Kidney (tissue), 14 donors: ENCODE data around the gene ZDHHC7. TPM values are rescaled to one million over a fixed set of nuclear protein-coding genes. Genes with fewer than 3 reads are reported as not detected.

Source experiments
- DNase-seq, 5 donors: peaks; one replicate each; pipeline ENCODE4 v3.0.0-alpha.2; 2013 to 2020
- FAIRE-seq: peaks from 2 replicates; lab custom pipeline; 2012; peaks lifted over from hg19 to GRCh38; lab: Jason Lieb, UNC
- H3K27ac ChIP-seq, 2 donors: one replicate each; pipeline ENCODE4 v1.7.0; 2013; ENCODE audit warnings: low read depth in 2 of 2, low read length in 2 of 2, inconsistent platforms in 1 of 2
- H3K27me3 ChIP-seq: one replicate; pipeline ENCODE4 v1.7.1; 2013; ENCODE audit warnings: low read length, inconsistent platforms; ENCODE audit not compliant: control insufficient read depth, insufficient read depth
- H3K36me3 ChIP-seq, 3 donors: one replicate each; pipeline versions ENCODE4 v1.7.0 to v1.7.1; 2013; ENCODE audit warnings: low read length in 3 of 3, control low read depth in 1 of 3, inconsistent platforms in 1 of 3; ENCODE audit not compliant: insufficient read depth in 3 of 3, control insufficient read depth in 2 of 3
- H3K4me1 ChIP-seq, 3 donors: one replicate each; pipeline versions ENCODE4 v1.7.0 to v1.7.1; 2013; ENCODE audit warnings: low read length in 3 of 3, inconsistent platforms in 1 of 3, low read depth in 1 of 3; ENCODE audit not compliant: control insufficient read depth in 2 of 3, insufficient read depth in 2 of 3
- H3K4me3 ChIP-seq, 3 donors: one replicate each; pipeline versions ENCODE4 v1.7.0 to v1.8.1; 2013; ENCODE audit warnings: low read length in 3 of 3, control low read depth in 1 of 3, inconsistent platforms in 1 of 3
- H3K9ac ChIP-seq, 3 donors: one replicate each; pipeline versions ENCODE4 v1.7.0 to v1.7.1; 2013; ENCODE audit warnings: low read length in 3 of 3, control low read depth in 1 of 3, inconsistent platforms in 1 of 3
- H3K9me3 ChIP-seq, 3 donors: one replicate each; pipeline versions ENCODE4 v1.7.0 to v1.7.1; 2013; ENCODE audit warnings: low read length in 3 of 3, control low read depth in 1 of 3, inconsistent platforms in 1 of 3; ENCODE audit not compliant: control insufficient read depth in 2 of 3, insufficient read depth in 1 of 3
- CTCF ChIP-seq: IDR thresholded peaks from 3 replicates; pipeline ENCODE4 v1.5.1; 2012; ENCODE audit warnings: mild to moderate bottlenecking, moderate library complexity, borderline replicate concordance; ENCODE audit not compliant: insufficient read depth; ENCODE audit errors: extremely low read depth
- intact Hi-C: fragments of 100-400 bp; cut with DNase I; formaldehyde crosslinking; loops from one replicate; pipeline ENCODE4 v1.11.1; 2022
- polyA plus RNA-seq: library from polyadenylated mRNA; stranded (reverse); fragments of 350-450 nt; fragmentation: Illumina TruSeq; extraction: RNeasy Lipid Tissue Mini Kit (QIAGEN cat#74804); gene quantifications from one replicate; pipeline ENCODE4 v1.2.3, GENCODE V29; 2014; ENCODE audit warnings: low read depth, low replicate concordance; ENCODE audit not compliant: insufficient read depth
- total RNA-seq: library from RNA; stranded (reverse); fragmentation: NEBNext Ultra II Directional; extraction: Animal tissue kit (Norgen Biotek cat#: 25700); gene quantifications from one replicate; pipeline ENCODE4 v1.2.1, GENCODE V29; 2021
- donor health status: control.
- donor health status: control.
- donor health status: control.
- donor health status: control.
- donor health status: control.
- donor health status: DM: yes; HTN: yes; CAD: no.
- donor health status: Normal renal cell carcinoma (clear cell type).

ZDHHC7 gene
- total and polyA plus RNA-seq, 2 donors from 2014 or later = 23.4 to 54.4 TPM

- DNase-seq (peak in 1 of 5 donors; percentile 21), FAIRE-seq (no peak)
These were observed 16.8 kb upstream of the ZDHHC7 start for GRCh38 chr16:85027958-85028684.

GRCh38 chr16:85027349-85027957, 16.1 kb upstream of the ZDHHC7 start, which contains the start of gene KIAA0513:
Gene KIAA0513 (plus strand): TSS chr16:85027795. CDS start chr16:85067072, 39,277 bp downstream.
- Histone ChIP-seq H3K9me3 (no peaks in the 10 kb centered on the region), H3K4me1 (peaks cover 0 to 14% (median 6%) of the 10 kb centered on the region in 3 donors), H3K9ac (peak within 1 kb of the TSS; percentile 88 to 96 (median 91)), H3K27ac (peak within 1 kb of the TSS; percentile 82 to 85), H3K4me3 (peak within 1 kb of the TSS; percentile 86 to 95 (median 95)), H3K36me3 (no peaks in the 10 kb centered on the region), H3K27me3 (no peaks in the 10 kb centered on the region)
- TF ChIP-seq CTCF = peak; percentile 36
- no peak for FAIRE-seq
- DNase-seq = peak; percentile 95 to 98 (median 97)
- intact Hi-C loops = no loop called here

More at GRCh38 chr16:85027958-85028684, 16.8 kb upstream of the ZDHHC7 start:
- TF ChIP-seq CTCF = peak; percentile 0
- peak overlapping the region; percentile 82 to 85 for H3K27ac ChIP-seq
- H3K4me1 ChIP-seq = peaks cover 0 to 14% (median 6%) of the 10 kb centered on the region in 3 donors
- H3K9ac ChIP-seq = peak overlapping the region in 2 of 3 donors; percentile 51 to 74
- H3K36me3 ChIP-seq = no peaks in the 10 kb centered on the region
- peak overlapping the region; percentile 39 to 86 (median 62) for H3K4me3 ChIP-seq
- no peaks in the 10 kb centered on the region for H3K27me3 ChIP-seq
- intact Hi-C loops = no loop called here
- no peaks in the 10 kb centered on the region for H3K9me3 ChIP-seq

- Histone ChIP-seq H3K27me3 (no peaks in the 10 kb centered on the region), H3K4me1 (peaks cover 0 to 14% (median 6%) of the 10 kb centered on the region in 3 donors), H3K27ac (no peak overlapping the region), H3K4me3 (peak overlapping the region; percentile 86 to 95 (median 95)), H3K36me3 (no peaks in the 10 kb centered on the region), H3K9ac (peak overlapping the region; percentile 88 to 96 (median 91)), H3K9me3 (no peaks in the 10 kb centered on the region)
- no peak for FAIRE-seq
- DNase-seq = no peak
- no peak for TF ChIP-seq CTCF
- intact Hi-C loops = no loop called here
These were observed 15.4 kb upstream of the ZDHHC7 start for GRCh38 chr16:85026703-85027102.
